ENCODE measurements around the gene NEDD8.

GRCh38 chr14:24251880-24252288, 19.7 kb upstream of the NEDD8 start:
- TF ChIP-seq POLR2A (IDR thresholded peaks at IDR 0.05), result no peak
- TF ChIP-seq CTCF (IDR thresholded peaks at IDR 0.05), result no peak
